GM18499 (cell line): ENCODE measurements around the gene DEPDC4.
"Not testable (repeated sequence)": the region's sequence is repeated elsewhere in the genome, so short reads cannot be mapped to it uniquely, and the experiment has no call there.

Experiments used
- ATAC-seq: cut with Tn5 transposase; IDR thresholded peaks from one replicate; pipeline ENCODE4 v1.9.1; 2021; ENCODE audit warnings: moderate number of reproducible peaks; ENCODE audit not compliant: insufficient read depth, unreplicated experiment

The DEPDC4 gene

GRCh38 chr12:100266835-100267602 lies at the start of gene DEPDC4, which contains the start of gene SCYL2:
TSS of gene DEPDC4 (minus strand) at chr12:100267079. CDS start at chr12:100267076, 3 bp downstream.
TSS of gene SCYL2 (plus strand) at chr12:100267177. CDS start at chr12:100282971, 15,794 bp downstream.
- ATAC-seq = peak; percentile 82

- ATAC-seq = no peak
Measured at GRCh38 chr12:100311317-100311716, 44.4 kb upstream of the DEPDC4 start.

GRCh38 chr12:100308138-100308537 lies 41.3 kb upstream of the DEPDC4 start:
- ATAC-seq = not testable (repeated sequence)

- ATAC-seq = not testable (repeated sequence)
Measured at GRCh38 chr12:100304334-100304733, 37.5 kb upstream of the DEPDC4 start.

GRCh38 chr12:100303831-100304230 lies 37.0 kb upstream of the DEPDC4 start:
- no peak for ATAC-seq

- ATAC-seq = no peak
Measured at GRCh38 chr12:100302081-100302480, 35.2 kb upstream of the DEPDC4 start.

GRCh38 chr12:100295764-100296555 lies 29.1 kb upstream of the DEPDC4 start:
- ATAC-seq = no peak

- ATAC-seq = not testable (repeated sequence)
Measured at GRCh38 chr12:100294366-100294765, 27.5 kb upstream of the DEPDC4 start.

- no peak for ATAC-seq
Measured at GRCh38 chr12:100293017-100293416, 26.1 kb upstream of the DEPDC4 start.

- ATAC-seq = no peak
Measured at GRCh38 chr12:100290016-100290415, 23.1 kb upstream of the DEPDC4 start.

- no peak for ATAC-seq
Measured at GRCh38 chr12:100289038-100289437, 22.2 kb upstream of the DEPDC4 start.

GRCh38 chr12:100284556-100284955 lies 17.7 kb upstream of the DEPDC4 start:
- ATAC-seq = not testable (repeated sequence)

GRCh38 chr12:100279607-100280244 lies 12.8 kb upstream of the DEPDC4 start:
- no peak for ATAC-seq

GRCh38 chr12:100279159-100279558 lies 12.3 kb upstream of the DEPDC4 start:
- no peak for ATAC-seq

- no peak for ATAC-seq
Measured at GRCh38 chr12:100274291-100274690, 7.4 kb upstream of the DEPDC4 start.

- ATAC-seq = no peak
Measured at GRCh38 chr12:100273782-100274181, 6.9 kb upstream of the DEPDC4 start.

- no peak for ATAC-seq
Measured at GRCh38 chr12:100268835-100269564, 2.1 kb upstream of the DEPDC4 start.

GRCh38 chr12:100267603-100268281 lies 863 bp upstream of the DEPDC4 start:
- ATAC-seq = peak; percentile 6

GRCh38 chr12:100266585-100266834 lies 369 bp downstream of the DEPDC4 start:
- ATAC-seq = peak; percentile 76
